ENCODE data around the gene CBR4. TPM values are rescaled to one million over a fixed set of nuclear protein-coding genes. Genes with fewer than 3 reads are reported as not detected.
A peak's percentile ranks its signal among the peaks of the same experiment; 100 is the strongest.

Gene CBR4
- total and polyA plus RNA-seq, 2 donors, result 13.7 to 18.1 TPM

DNA sequence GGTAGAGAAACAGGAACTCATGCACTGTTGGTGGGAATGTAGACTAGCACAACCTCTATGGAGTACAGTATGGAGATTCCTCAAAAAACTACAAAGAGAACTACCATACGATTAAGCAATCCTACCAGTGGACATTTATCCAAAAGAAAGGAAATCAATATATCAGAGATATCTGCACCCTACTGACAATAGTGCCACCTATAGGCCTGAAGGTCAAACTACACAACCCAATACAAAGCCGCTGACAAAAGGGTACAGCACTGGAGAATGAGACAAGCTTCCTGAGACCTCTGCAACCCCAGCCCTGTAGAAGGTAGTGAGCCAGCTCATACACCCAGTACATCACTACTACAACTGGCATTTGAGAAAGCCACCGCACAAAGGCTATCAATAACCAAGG lies 67.1 kb downstream of the CBR4 start:
- no peaks in the 10 kb centered on the region for H3K36me3 ChIP-seq (ENCODE audit: control insufficient read depth in 2 of 2, insufficient read depth in 2 of 2, low read length in 1 of 2)
- no peaks in the 10 kb centered on the region for H3K27me3 ChIP-seq (ENCODE audit: control insufficient read depth in 2 of 2, insufficient read depth in 1 of 2, low read length in 1 of 2)
- H3K4me1 ChIP-seq (ENCODE audit: control insufficient read depth in 2 of 2, insufficient read depth in 2 of 2, low read length in 2 of 2), result no peaks in the 10 kb centered on the region
- WGBS, result 96% methylated on average over 3 of the region's 3 CpGs
- H3K9me3 ChIP-seq (ENCODE audit: control insufficient read depth in 2 of 2, insufficient read depth in 1 of 2, low read length in 1 of 2), result no peaks in the 10 kb centered on the region
- no peak overlapping the region for H3K4me3 ChIP-seq (ENCODE audit: low read length in 2 of 2)
- peak in 1 of 9 donors; percentile 15 for DNase-seq (ENCODE audit: low read depth in 6 of 9, low spot score in 9 of 9)
- no peak overlapping the region for H3K27ac ChIP-seq (ENCODE audit: low read depth in 1 of 2, low read length in 1 of 2)
